OCI-LY7 (cell line): ENCODE results near the gene MAPK8IP2. TPM values are rescaled to one million over a fixed set of nuclear protein-coding genes. Genes with fewer than 3 reads are reported as not detected.
"Not testable (repeated sequence)": the region's sequence is repeated elsewhere in the genome, so short reads cannot be mapped to it uniquely, and the experiment has no call there.

ENCODE experiments used
- BruUV-seq: library from RNA; stranded (reverse); fragments of 400-500 nt; replicated peaks from 2 replicates; lab custom pipeline; 2021; lab: Mats Ljungman, UMichigan
- CTCF ChIA-PET: fragments of 300-600 bp; sonication (Branson Sonifier 250); formaldehyde crosslinking; loops from one replicate; lab custom pipeline; 2022; ENCODE audit warnings: antibody characterized with exemption; ENCODE audit not compliant: unreplicated experiment; lab: Charles Lee
- POLR2A ChIA-PET: fragments of 300-600 bp; sonication (Branson Sonifier 250); formaldehyde crosslinking; loops from one replicate; lab custom pipeline; 2022; ENCODE audit warnings: antibody characterized with exemption; lab: Charles Lee
- DNase-seq: peaks from one replicate; pipeline ENCODE4 v3.0.0-alpha.2; 2015; ENCODE audit warnings: low spot score
- H2AFZ ChIP-seq: fragments of 200-600 bp; sonication (generic), shearing (Covaris generic); 2 replicates; pipeline ENCODE4 v1.6.1; 2014; ENCODE audit warnings: mild to moderate bottlenecking, antibody characterized with exemption, low read length, moderate library complexity
- H3K27ac ChIP-seq: fragments of 200-600 bp; sonication (generic); 2 replicates; pipeline ENCODE4 v1.5.1; 2014; ENCODE audit warnings: mixed run types, low read depth, mild to moderate bottlenecking, moderate library complexity, low read length, inconsistent platforms; ENCODE audit not compliant: poor library complexity, severe bottlenecking
- H3K36me3 ChIP-seq: fragments of 200-600 bp; sonication (generic); 2 replicates; pipeline ENCODE4 v1.6.1; 2014; ENCODE audit warnings: mild to moderate bottlenecking, antibody characterized with exemption, low read length, moderate library complexity, mixed read lengths; ENCODE audit not compliant: insufficient read depth
- H3K4me1 ChIP-seq: fragments of 200-600 bp; sonication (generic); 2 replicates; pipeline ENCODE4 v1.5.1; 2014; ENCODE audit warnings: mild to moderate bottlenecking, low read length; ENCODE audit not compliant: insufficient read depth, poor library complexity, severe bottlenecking
- H3K4me2 ChIP-seq: fragments of 200-600 bp; sonication (generic); 2 replicates; pipeline ENCODE4 v1.6.1; 2014; ENCODE audit warnings: mild to moderate bottlenecking, low read length
- H3K4me3 ChIP-seq: fragments of 200-600 bp; sonication (generic); 2 replicates; pipeline ENCODE4 v1.5.1; 2014; ENCODE audit warnings: mild to moderate bottlenecking, low read depth, low read length; ENCODE audit not compliant: poor library complexity, severe bottlenecking
- H3K79me2 ChIP-seq: fragments of 200-600 bp; sonication (generic); 2 replicates; pipeline ENCODE4 v1.6.1; 2016; ENCODE audit warnings: low read depth, mild to moderate bottlenecking, low read length, moderate library complexity, mixed read lengths; ENCODE audit not compliant: insufficient read depth
- H3K9me2 ChIP-seq: fragments of 200-600 bp; sonication (generic); 2 replicates; pipeline ENCODE4 v1.6.1; 2016; ENCODE audit warnings: mild to moderate bottlenecking, low read length, mixed read lengths; ENCODE audit not compliant: insufficient read depth
- H3K9me3 ChIP-seq: fragments of 200-600 bp; sonication (generic); 2 replicates; pipeline ENCODE4 v1.6.1; 2014; ENCODE audit warnings: mild to moderate bottlenecking, mixed run types, low read length, mixed read lengths
- H4K20me1 ChIP-seq: fragments of 200-600 bp; sonication (generic); 2 replicates; pipeline ENCODE4 v1.6.1; 2014; ENCODE audit warnings: mild to moderate bottlenecking, antibody characterized with exemption, low read length, moderate library complexity, mixed read lengths; ENCODE audit not compliant: insufficient read depth
- EZH2phosphoT487 ChIP-seq: fragments of 200-600 bp; sonication (generic); IDR thresholded peaks from 2 replicates; pipeline ENCODE4 v1.6.1; 2018; ENCODE audit warnings: low read depth, borderline replicate concordance, mild to moderate bottlenecking, mixed run types, antibody characterized with exemption, low read length, moderate library complexity, mixed read lengths
- intact Hi-C: fragments of 100-400 bp; cut with micrococcal nuclease; formaldehyde crosslinking; loops from one replicate; pipeline ENCODE4 v1.10.0; 2022; ENCODE audit not compliant: unreplicated experiment
- total RNA-seq, 2 experiments: library from RNA; depleted of rRNA in 1 of 2; stranded (reverse); fragments of >200 nt in 1 of 2; shearing (Covaris generic) in 1 of 2; gene quantifications; 2 replicates each; pipeline ENCODE4 v1.2.3, GENCODE V29; 2014 to 2022
- TF ChIP-seq, protein P1 (sequence below): fragments of 200-600 bp; sonication (generic); conservative IDR thresholded peaks from 2 replicates; pipeline ENCODE4 v1.5.1; 2014; ENCODE audit warnings: mild to moderate bottlenecking, antibody characterized with exemption, low read length, moderate library complexity, mixed read lengths

MAPK8IP2 gene
- total RNA-seq, 2 experiments from 2014 or later: 0.54 to 2.2 TPM

DNA sequence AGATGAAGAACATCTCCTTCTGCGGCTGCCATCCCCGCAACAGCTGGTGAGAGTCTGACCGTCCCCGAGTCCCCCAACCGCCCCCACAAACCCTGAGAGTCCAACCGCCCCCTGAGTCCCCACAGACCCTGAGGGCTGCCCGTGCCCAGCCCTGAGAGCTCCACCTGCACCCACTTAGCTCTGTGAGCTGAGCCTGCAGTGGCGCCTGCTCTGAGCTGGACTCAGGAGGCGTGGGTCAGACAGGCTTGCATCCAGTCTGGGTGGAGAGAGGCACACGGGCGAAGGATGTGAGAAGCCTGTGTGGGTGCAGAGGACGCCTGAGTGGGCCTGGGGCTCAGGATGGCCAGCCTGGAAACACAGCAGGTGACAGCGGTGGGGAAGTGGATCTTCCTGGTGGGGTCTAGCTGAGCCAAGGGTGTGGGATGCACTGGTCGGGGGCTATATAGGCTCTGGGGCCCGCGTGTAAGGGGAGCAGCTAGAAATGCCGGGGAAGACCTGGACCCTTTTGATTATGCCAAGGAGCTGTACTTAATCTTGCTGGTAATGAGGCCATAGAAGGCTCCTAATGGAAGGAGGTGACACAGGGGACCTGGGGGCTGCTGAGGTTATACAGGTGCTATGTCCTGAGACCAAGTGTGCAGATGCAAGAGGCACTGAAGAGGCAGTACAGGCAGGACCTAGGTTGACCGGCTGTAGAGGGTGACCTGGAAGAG lies 6.5 kb downstream of the MAPK8IP2 start:
- no peaks in the 10 kb centered on the region for H3K9me2 ChIP-seq
- no peak for DNase-seq
- H3K79me2 ChIP-seq: no peaks in the 10 kb centered on the region
- no peaks in the 10 kb centered on the region for H4K20me1 ChIP-seq
- no peak overlapping the region for H3K4me3 ChIP-seq
- no peak overlapping the region for H3K27ac ChIP-seq
- no TSS peak for BruUV-seq
- H2AFZ ChIP-seq: no peak overlapping the region
- H3K4me1 ChIP-seq: no peaks in the 10 kb centered on the region
- H3K36me3 ChIP-seq: no peaks in the 10 kb centered on the region
- CTCF ChIA-PET: no interaction called here
- no peak overlapping the region for H3K4me2 ChIP-seq
- TF ChIP-seq, protein P1, sequence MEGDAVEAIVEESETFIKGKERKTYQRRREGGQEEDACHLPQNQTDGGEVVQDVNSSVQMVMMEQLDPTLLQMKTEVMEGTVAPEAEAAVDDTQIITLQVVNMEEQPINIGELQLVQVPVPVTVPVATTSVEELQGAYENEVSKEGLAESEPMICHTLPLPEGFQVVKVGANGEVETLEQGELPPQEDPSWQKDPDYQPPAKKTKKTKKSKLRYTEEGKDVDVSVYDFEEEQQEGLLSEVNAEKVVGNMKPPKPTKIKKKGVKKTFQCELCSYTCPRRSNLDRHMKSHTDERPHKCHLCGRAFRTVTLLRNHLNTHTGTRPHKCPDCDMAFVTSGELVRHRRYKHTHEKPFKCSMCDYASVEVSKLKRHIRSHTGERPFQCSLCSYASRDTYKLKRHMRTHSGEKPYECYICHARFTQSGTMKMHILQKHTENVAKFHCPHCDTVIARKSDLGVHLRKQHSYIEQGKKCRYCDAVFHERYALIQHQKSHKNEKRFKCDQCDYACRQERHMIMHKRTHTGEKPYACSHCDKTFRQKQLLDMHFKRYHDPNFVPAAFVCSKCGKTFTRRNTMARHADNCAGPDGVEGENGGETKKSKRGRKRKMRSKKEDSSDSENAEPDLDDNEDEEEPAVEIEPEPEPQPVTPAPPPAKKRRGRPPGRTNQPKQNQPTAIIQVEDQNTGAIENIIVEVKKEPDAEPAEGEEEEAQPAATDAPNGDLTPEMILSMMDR: no peak
- TF ChIP-seq EZH2phosphoT487: no peak
- POLR2A ChIA-PET: no interaction called here
- no peaks in the 10 kb centered on the region for H3K9me3 ChIP-seq
- intact Hi-C loops: no loop called here

DNA sequence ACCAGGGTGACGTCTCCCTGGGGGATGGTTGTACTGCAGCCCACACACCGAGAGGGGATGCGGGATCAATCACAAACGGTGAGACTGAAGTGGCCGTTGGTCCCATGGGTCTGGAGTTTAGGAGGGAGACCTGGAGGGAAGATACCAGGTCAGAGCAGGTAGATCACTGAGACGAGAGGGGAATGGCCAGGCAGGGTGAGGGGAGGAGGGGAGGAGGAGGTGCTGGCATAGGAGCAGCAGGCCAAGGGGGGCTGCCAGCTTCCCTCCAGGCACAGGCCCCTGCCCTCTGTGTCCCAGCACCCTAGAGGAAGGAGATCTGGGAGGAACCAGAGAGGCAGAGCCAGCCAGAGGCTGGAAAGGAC lies 7.0 kb downstream of the MAPK8IP2 start:
- no peaks in the 10 kb centered on the region for H3K79me2 ChIP-seq
- ChIA-PET POLR2A (no interaction called here), CTCF (no interaction called here)
- no peaks in the 10 kb centered on the region for H4K20me1 ChIP-seq
- no peak overlapping the region for H3K27ac ChIP-seq
- no peak overlapping the region for H3K4me2 ChIP-seq
- TF ChIP-seq, protein P1: no peak
- TF ChIP-seq EZH2phosphoT487: no peak
- BruUV-seq: no TSS peak
- H3K36me3 ChIP-seq: no peaks in the 10 kb centered on the region
- no peaks in the 10 kb centered on the region for H3K4me1 ChIP-seq
- no peak overlapping the region for H3K4me3 ChIP-seq
- H2AFZ ChIP-seq: no peak overlapping the region
- intact Hi-C loops: no loop called here
- H3K9me3 ChIP-seq: no peaks in the 10 kb centered on the region
- DNase-seq: no peak
- H3K9me2 ChIP-seq: no peaks in the 10 kb centered on the region

DNA sequence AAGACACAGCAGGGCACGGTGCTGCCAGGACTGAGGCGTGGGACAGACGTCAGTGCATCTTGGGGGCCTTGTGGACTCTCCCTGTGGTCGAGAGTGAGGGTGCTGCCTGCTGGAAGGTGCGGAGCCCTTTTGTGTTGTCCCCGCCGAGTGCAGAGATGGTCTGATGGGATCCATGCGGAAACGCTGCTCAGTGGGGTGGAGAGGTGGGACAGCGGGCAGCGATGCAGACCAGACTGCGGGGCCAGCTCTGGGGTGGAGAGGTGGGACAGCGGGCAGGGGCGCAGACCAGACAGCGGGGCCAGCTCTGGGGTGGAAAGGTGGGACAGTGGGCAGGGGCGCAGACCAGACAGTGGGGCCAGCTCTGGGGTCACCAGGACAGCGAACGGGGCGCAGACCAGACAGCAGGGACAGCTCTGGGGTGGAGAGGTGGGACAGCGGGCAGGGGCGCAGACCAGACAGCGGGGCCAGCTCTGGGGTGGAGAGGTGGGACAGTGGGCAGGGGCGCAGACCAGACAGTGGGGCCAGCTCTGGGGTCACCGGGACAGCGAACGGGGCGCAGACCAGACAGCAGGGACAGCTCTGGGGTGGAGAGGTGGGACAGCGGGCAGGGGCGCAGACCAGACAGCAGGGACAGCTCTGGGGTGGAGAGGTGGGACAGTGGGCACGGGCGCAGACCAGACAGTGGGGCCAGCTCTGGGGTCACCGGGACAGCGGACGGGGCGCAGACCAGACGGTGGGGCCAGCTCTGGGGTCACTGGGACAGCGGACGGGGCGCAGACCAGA lies 7.7 kb downstream of the MAPK8IP2 start:
- H2AFZ ChIP-seq, BruUV-seq, H4K20me1 ChIP-seq, H3K4me1 ChIP-seq, CTCF ChIA-PET, H3K27ac ChIP-seq, intact Hi-C loops, H3K4me2 ChIP-seq, H3K9me2 ChIP-seq, H3K9me3 ChIP-seq, H3K36me3 ChIP-seq, POLR2A ChIA-PET, H3K4me3 ChIP-seq, DNase-seq, H3K79me2 ChIP-seq: not testable (repeated sequence)
